CD14-positive monocyte (primary cell): ENCODE results near the gene EGFR. TPM values are rescaled to one million over a fixed set of nuclear protein-coding genes. Genes with fewer than 3 reads are reported as not detected.

Source experiments
- DNase-seq, 3 donors: peaks; one replicate each; pipeline ENCODE4 v3.0.0-alpha.2; 2011 to 2022
- H2AFZ ChIP-seq: 2 replicates; pipeline ENCODE4 v1.6.0; 2012; ENCODE audit warnings: mild to moderate bottlenecking, low read depth, low read length, inconsistent platforms; ENCODE audit not compliant: insufficient read depth, poor library complexity, severe bottlenecking
- H3K27ac ChIP-seq, 2 donors: 1 replicate in 1 of 2; 2 replicates in 1 of 2; pipeline ENCODE4 v1.5.1; 2012 to 2013; ENCODE audit warnings: low read length in 2 of 2, control low read depth in 1 of 2, inconsistent platforms in 1 of 2, low read depth in 1 of 2, mild to moderate bottlenecking in 1 of 2
- H3K27me3 ChIP-seq, 2 donors: one replicate each; pipeline versions ENCODE4 v1.6.0 to v1.6.1; 2011 to 2013; ENCODE audit warnings: low read length in 2 of 2; ENCODE audit not compliant: control insufficient read depth in 2 of 2, insufficient read depth in 2 of 2
- H3K36me3 ChIP-seq, 2 donors: replicated peaks in 1 of 2; 1 replicate in 1 of 2; 2 replicates in 1 of 2; pipeline versions ENCODE4 v1.5.1 to v1.6.1; 2012 to 2013; ENCODE audit warnings: low read length in 2 of 2, control low read depth in 1 of 2, inconsistent platforms in 1 of 2, mild to moderate bottlenecking in 1 of 2; ENCODE audit not compliant: insufficient read depth in 2 of 2, control insufficient read depth in 1 of 2
- H3K4me1 ChIP-seq, 2 donors: 1 replicate in 1 of 2; 2 replicates in 1 of 2; pipeline versions ENCODE4 v1.5.1 to v1.6.1; 2012 to 2013; ENCODE audit warnings: low read length in 2 of 2, control low read depth in 1 of 2, inconsistent platforms in 1 of 2, mild to moderate bottlenecking in 1 of 2, moderate library complexity in 1 of 2; ENCODE audit not compliant: insufficient read depth in 2 of 2, control insufficient read depth in 1 of 2
- H3K4me2 ChIP-seq: replicated peaks from 2 replicates; pipeline ENCODE3; 2012; ENCODE audit warnings: low read length, moderate library complexity, mild to moderate bottlenecking; ENCODE audit not compliant: poor library complexity, severe bottlenecking; ENCODE audit errors: extremely low read depth
- H3K4me3 ChIP-seq, 3 experiments: fragments of 200-600 bp in 1 of 3; sonication (generic) in 1 of 3; replicated peaks in 1 of 3; 1 replicate in 2 of 3; 2 replicates in 1 of 3; pipeline ENCODE4 v1.5.1; 2011 to 2013; ENCODE audit warnings: low read length in 3 of 3, mild to moderate bottlenecking in 3 of 3, control low read depth in 2 of 3, low read depth in 2 of 3, inconsistent platforms in 1 of 3, moderate library complexity in 1 of 3
- H3K79me2 ChIP-seq: 2 replicates; pipeline ENCODE4 v1.6.0; 2012; ENCODE audit warnings: mild to moderate bottlenecking, control low read depth, inconsistent platforms, low read length, moderate library complexity; ENCODE audit not compliant: insufficient read depth
- H3K9ac ChIP-seq: 2 replicates; pipeline ENCODE4 v1.6.0; 2017; ENCODE audit warnings: low read length, mild to moderate bottlenecking; ENCODE audit not compliant: insufficient read depth, poor library complexity, severe bottlenecking
- H3K9me3 ChIP-seq, 2 donors: replicated peaks in 1 of 2; 1 replicate in 1 of 2; 2 replicates in 1 of 2; pipeline versions ENCODE4 v1.5.1 to v1.6.1; 2012 to 2013; ENCODE audit warnings: low read length in 2 of 2, control low read depth in 1 of 2; ENCODE audit not compliant: control insufficient read depth in 1 of 2, insufficient read depth in 1 of 2
- H4K20me1 ChIP-seq: 2 replicates; pipeline ENCODE4 v1.6.0; 2012; ENCODE audit warnings: mild to moderate bottlenecking, low read length, control low read depth, moderate library complexity; ENCODE audit not compliant: insufficient read depth
- H3K27ac Mint-ChIP-seq, 7 donors: one replicate each; pipeline ENCODE4 v1.8.0; 2020; ENCODE audit warnings: mild to moderate bottlenecking in 7 of 7, mixed read lengths in 7 of 7, moderate library complexity in 6 of 7, inconsistent platforms in 2 of 7
- H3K27me3 Mint-ChIP-seq, 3 donors: one replicate each; pipeline ENCODE4 v1.8.0; 2021 to 2022; ENCODE audit warnings: low read depth in 3 of 3, mild to moderate bottlenecking in 3 of 3, mixed read lengths in 3 of 3, moderate library complexity in 3 of 3, inconsistent platforms in 1 of 3
- H3K36me3 Mint-ChIP-seq, 2 donors: one replicate each; pipeline ENCODE4 v1.8.0; 2020; ENCODE audit warnings: mixed read lengths in 2 of 2, inconsistent platforms in 1 of 2, mild to moderate bottlenecking in 1 of 2
- H3K4me1 Mint-ChIP-seq: one replicate; pipeline ENCODE4 v1.8.0; 2020; ENCODE audit warnings: mild to moderate bottlenecking, mixed read lengths
- H3K4me3 Mint-ChIP-seq, 2 donors: one replicate each; pipeline ENCODE4 v1.8.0; 2020; ENCODE audit warnings: mild to moderate bottlenecking in 2 of 2, mixed read lengths in 2 of 2, moderate library complexity in 1 of 2
- H3K9me3 Mint-ChIP-seq, 7 donors: one replicate each; pipeline ENCODE4 v1.8.0; 2020 to 2022; ENCODE audit warnings: mixed read lengths in 7 of 7, mild to moderate bottlenecking in 6 of 7, moderate library complexity in 6 of 7, inconsistent platforms in 2 of 7
- WGBS: methylation state at CpG from one replicate; pipeline ENCODE4 v1.1.5; 2013; ENCODE audit warnings: missing lambda C conversion rate; ENCODE audit not compliant: insufficient coverage; 5-methylcytosine and 5-hydroxymethylcytosine counted together
- intact Hi-C, 2 donors: fragments of 100-400 bp; cut with micrococcal nuclease; formaldehyde crosslinking; loops; one replicate each; pipeline versions ENCODE4 v1.15.0 to v1.15.1; 2023
- polyA plus RNA-seq, 3 donors: library from polyadenylated mRNA; depleted of rRNA in 1 of 3; unstranded in 2 of 3; stranded (reverse) in 1 of 3; fragments of 300-500 nt in 2 of 3; fragments of >200 nt in 1 of 3; fragmentation: Illumina TruSeq in 2 of 3; gene quantifications; 1 replicate in 2 of 3; 2 replicates in 1 of 3; pipeline ENCODE4 v1.2.3, GENCODE V29; 2012 to 2021
- TF ChIP-seq, protein P1 (sequence below): fragments of 200-600 bp; IDR thresholded peaks from one replicate; pipeline ENCODE4 v1.8.0; 2022; ENCODE audit warnings: antibody characterized with exemption, mild to moderate bottlenecking

EGFR gene
- polyA plus RNA-seq, 3 donors, result not detected

- H3K4me1 ChIP-seq, result no peaks in the 10 kb centered on the region
- H3K36me3 Mint-ChIP-seq, result no peaks in the 10 kb centered on the region
- peaks cover 2 to 3% (median 2%) of the 10 kb centered on the region in 3 donors for H3K27me3 Mint-ChIP-seq
- H3K9me3 Mint-ChIP-seq, result peaks cover 0 to 11% (median 4%) of the 10 kb centered on the region in 7 donors
- no peaks in the 10 kb centered on the region for H3K79me2 ChIP-seq
- H2AFZ ChIP-seq, result no peak overlapping the region
- H3K4me1 Mint-ChIP-seq, result no peaks in the 10 kb centered on the region
- no peak overlapping the region for H3K4me3 ChIP-seq
- no peak overlapping the region for H3K4me3 Mint-ChIP-seq
- H3K36me3 ChIP-seq, result no peaks in the 10 kb centered on the region
- no peaks in the 10 kb centered on the region for H4K20me1 ChIP-seq
- H3K27ac Mint-ChIP-seq, result no peak overlapping the region
- H3K27ac ChIP-seq, result no peak overlapping the region
- H3K9me3 ChIP-seq, result peaks cover 0 to 4% of the 10 kb centered on the region in 2 donors
- H3K4me2 ChIP-seq, result no peak overlapping the region
- H3K27me3 ChIP-seq, result no peaks in the 10 kb centered on the region
- no peak for DNase-seq
- 88% methylated on average over 1 of the region's 5 CpGs for WGBS
- H3K9ac ChIP-seq, result no peak overlapping the region
- TF ChIP-seq, protein P1, sequence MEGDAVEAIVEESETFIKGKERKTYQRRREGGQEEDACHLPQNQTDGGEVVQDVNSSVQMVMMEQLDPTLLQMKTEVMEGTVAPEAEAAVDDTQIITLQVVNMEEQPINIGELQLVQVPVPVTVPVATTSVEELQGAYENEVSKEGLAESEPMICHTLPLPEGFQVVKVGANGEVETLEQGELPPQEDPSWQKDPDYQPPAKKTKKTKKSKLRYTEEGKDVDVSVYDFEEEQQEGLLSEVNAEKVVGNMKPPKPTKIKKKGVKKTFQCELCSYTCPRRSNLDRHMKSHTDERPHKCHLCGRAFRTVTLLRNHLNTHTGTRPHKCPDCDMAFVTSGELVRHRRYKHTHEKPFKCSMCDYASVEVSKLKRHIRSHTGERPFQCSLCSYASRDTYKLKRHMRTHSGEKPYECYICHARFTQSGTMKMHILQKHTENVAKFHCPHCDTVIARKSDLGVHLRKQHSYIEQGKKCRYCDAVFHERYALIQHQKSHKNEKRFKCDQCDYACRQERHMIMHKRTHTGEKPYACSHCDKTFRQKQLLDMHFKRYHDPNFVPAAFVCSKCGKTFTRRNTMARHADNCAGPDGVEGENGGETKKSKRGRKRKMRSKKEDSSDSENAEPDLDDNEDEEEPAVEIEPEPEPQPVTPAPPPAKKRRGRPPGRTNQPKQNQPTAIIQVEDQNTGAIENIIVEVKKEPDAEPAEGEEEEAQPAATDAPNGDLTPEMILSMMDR, result no peak
- intact Hi-C loops, result no loop called here
These were observed 23.7 kb upstream of the EGFR start for GRCh38 chr7:54995166-54995565.

GRCh38 chr7:54995610-54996363 is 23.0 kb upstream of the EGFR start:
- H3K9ac ChIP-seq, result no peak overlapping the region
- Mint-ChIP-seq H3K9me3 (peaks cover 0 to 9% (median 3%) of the 10 kb centered on the region in 7 donors), H3K36me3 (no peaks in the 10 kb centered on the region), H3K4me3 (no peak overlapping the region), H3K4me1 (no peaks in the 10 kb centered on the region), H3K27ac (no peak overlapping the region), H3K27me3 (peaks cover 1 to 3% (median 2%) of the 10 kb centered on the region in 3 donors)
- H2AFZ ChIP-seq, result no peak overlapping the region
- no peaks in the 10 kb centered on the region for H3K27me3 ChIP-seq
- no peaks in the 10 kb centered on the region for H3K4me1 ChIP-seq
- H3K79me2 ChIP-seq, result no peaks in the 10 kb centered on the region
- H3K36me3 ChIP-seq, result no peaks in the 10 kb centered on the region
- TF ChIP-seq, protein P1, result no peak
- peaks cover 0 to 4% of the 10 kb centered on the region in 2 donors for H3K9me3 ChIP-seq
- WGBS, result 48% methylated on average over 4 of the region's 5 CpGs
- H4K20me1 ChIP-seq, result no peaks in the 10 kb centered on the region
- DNase-seq, result no peak
- no peak overlapping the region for H3K4me2 ChIP-seq
- intact Hi-C loops, result no loop called here
- H3K4me3 ChIP-seq, result no peak overlapping the region
- no peak overlapping the region for H3K27ac ChIP-seq
